Measurements from ENCODE around the gene TMEM109. TPM values are rescaled to one million over a fixed set of nuclear protein-coding genes. Genes with fewer than 3 reads are reported as not detected.

Gene TMEM109
- total and polyA plus RNA-seq, 2 of the 13 experiments (the other 11 are each of a cell fraction or from before 2014, with no cell fraction given) = 7.7 to 18.0 TPM

- TF ChIP-seq, protein P1, sequence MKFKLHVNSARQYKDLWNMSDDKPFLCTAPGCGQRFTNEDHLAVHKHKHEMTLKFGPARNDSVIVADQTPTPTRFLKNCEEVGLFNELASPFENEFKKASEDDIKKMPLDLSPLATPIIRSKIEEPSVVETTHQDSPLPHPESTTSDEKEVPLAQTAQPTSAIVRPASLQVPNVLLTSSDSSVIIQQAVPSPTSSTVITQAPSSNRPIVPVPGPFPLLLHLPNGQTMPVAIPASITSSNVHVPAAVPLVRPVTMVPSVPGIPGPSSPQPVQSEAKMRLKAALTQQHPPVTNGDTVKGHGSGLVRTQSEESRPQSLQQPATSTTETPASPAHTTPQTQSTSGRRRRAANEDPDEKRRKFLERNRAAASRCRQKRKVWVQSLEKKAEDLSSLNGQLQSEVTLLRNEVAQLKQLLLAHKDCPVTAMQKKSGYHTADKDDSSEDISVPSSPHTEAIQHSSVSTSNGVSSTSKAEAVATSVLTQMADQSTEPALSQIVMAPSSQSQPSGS (CRISPR knock-in tag; IDR thresholded peaks at IDR 0.05) = peak; percentile 86; the same call in 1 of the 2 replicates
- TF ChIP-seq FOXK2 (IDR thresholded peaks at IDR 0.05) (peak; percentile 64; the same call in 1 of the 2 replicates), TEF (CRISPR knock-in tag; IDR thresholded peaks at IDR 0.05) (no peak), SSRP1 (CRISPR knock-in tag; IDR thresholded peaks at IDR 0.05) (peak; percentile 90; the same call in 1 of the 2 replicates), EP300 (IDR thresholded peaks at IDR 0.05; ENCODE audit: low read depth in 2 of 2, low read length in 2 of 2) (peak; percentile 66 to 89; a peak in 3 of 4 replicates), EP300 (CRISPR knock-in tag; IDR thresholded peaks at IDR 0.05; ENCODE audit: borderline replicate concordance) (peak; percentile 82; the same call in 1 of the 2 replicates), HMG20B (CRISPR knock-in tag; conservative IDR thresholded peaks at IDR 0.05) (peak; percentile 91), CEBPG (CRISPR knock-in tag; IDR thresholded peaks at IDR 0.05) (peak; percentile 84), ZNF234 (CRISPR knock-in tag; conservative IDR thresholded peaks at IDR 0.05) (no peak), E2F5 (CRISPR knock-in tag; conservative IDR thresholded peaks at IDR 0.05) (no peak), EEA1 (CRISPR knock-in tag; IDR thresholded peaks at IDR 0.05; ENCODE audit: borderline replicate concordance) (no peak), JUND (CRISPR knock-in tag; IDR thresholded peaks at IDR 0.05) (peak; percentile 81; the same call in 1 of the 2 replicates), ZNF670 (CRISPR knock-in tag; IDR thresholded peaks at IDR 0.05; ENCODE audit: borderline replicate concordance) (peak; percentile 50; the same call in 1 of the 2 replicates), ZNF501 (CRISPR knock-in tag; IDR thresholded peaks at IDR 0.05) (peak; percentile 64; the same call in 1 of the 2 replicates), ZFP90 (CRISPR knock-in tag; IDR thresholded peaks at IDR 0.05; ENCODE audit: borderline replicate concordance) (peak; percentile 91; the same call in 1 of the 2 replicates), ZNF275 (CRISPR knock-in tag; IDR thresholded peaks at IDR 0.05; ENCODE audit: borderline replicate concordance) (no peak; the same call in 1 of the 2 replicates), PREB (CRISPR knock-in tag; IDR thresholded peaks at IDR 0.05) (no peak)
- TF ChIP-seq, protein P2, sequence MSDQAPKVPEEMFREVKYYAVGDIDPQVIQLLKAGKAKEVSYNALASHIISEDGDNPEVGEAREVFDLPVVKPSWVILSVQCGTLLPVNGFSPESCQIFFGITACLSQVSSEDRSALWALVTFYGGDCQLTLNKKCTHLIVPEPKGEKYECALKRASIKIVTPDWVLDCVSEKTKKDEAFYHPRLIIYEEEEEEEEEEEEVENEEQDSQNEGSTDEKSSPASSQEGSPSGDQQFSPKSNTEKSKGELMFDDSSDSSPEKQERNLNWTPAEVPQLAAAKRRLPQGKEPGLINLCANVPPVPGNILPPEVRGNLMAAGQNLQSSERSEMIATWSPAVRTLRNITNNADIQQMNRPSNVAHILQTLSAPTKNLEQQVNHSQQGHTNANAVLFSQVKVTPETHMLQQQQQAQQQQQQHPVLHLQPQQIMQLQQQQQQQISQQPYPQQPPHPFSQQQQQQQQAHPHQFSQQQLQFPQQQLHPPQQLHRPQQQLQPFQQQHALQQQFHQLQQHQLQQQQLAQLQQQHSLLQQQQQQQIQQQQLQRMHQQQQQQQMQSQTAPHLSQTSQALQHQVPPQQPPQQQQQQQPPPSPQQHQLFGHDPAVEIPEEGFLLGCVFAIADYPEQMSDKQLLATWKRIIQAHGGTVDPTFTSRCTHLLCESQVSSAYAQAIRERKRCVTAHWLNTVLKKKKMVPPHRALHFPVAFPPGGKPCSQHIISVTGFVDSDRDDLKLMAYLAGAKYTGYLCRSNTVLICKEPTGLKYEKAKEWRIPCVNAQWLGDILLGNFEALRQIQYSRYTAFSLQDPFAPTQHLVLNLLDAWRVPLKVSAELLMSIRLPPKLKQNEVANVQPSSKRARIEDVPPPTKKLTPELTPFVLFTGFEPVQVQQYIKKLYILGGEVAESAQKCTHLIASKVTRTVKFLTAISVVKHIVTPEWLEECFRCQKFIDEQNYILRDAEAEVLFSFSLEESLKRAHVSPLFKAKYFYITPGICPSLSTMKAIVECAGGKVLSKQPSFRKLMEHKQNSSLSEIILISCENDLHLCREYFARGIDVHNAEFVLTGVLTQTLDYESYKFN (CRISPR knock-in tag; conservative IDR thresholded peaks at IDR 0.05) = peak; percentile 96
- TF ChIP-seq, protein P3, sequence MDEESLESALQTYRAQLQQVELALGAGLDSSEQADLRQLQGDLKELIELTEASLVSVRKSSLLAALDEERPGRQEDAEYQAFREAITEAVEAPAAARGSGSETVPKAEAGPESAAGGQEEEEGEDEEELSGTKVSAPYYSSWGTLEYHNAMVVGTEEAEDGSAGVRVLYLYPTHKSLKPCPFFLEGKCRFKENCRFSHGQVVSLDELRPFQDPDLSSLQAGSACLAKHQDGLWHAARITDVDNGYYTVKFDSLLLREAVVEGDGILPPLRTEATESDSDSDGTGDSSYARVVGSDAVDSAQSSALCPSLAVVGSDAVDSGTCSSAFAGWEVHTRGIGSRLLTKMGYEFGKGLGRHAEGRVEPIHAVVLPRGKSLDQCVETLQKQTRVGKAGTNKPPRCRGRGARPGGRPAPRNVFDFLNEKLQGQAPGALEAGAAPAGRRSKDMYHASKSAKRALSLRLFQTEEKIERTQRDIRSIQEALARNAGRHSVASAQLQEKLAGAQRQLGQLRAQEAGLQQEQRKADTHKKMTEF (CRISPR knock-in tag; IDR thresholded peaks at IDR 0.05) = peak; percentile 98
Observed at GRCh38 chr11:60880643-60881282, 33.2 kb upstream of the TMEM109 start (continued).
